SHP77 (cell line): Measurements from ENCODE around the gene ACSS1.
"Not testable (repeated sequence)": the region's sequence is repeated elsewhere in the genome, so short reads cannot be mapped to it uniquely, and the experiment has no call there.

Experiments
- DNase-seq, 2 experiments: peaks; one replicate each; lab custom pipeline; 2025; lab: John Stamatoyannopoulos, UW

Gene ACSS1

GRCh38 chr20:25009218-25010145 lies 48.5 kb downstream of the ACSS1 start:
- no peak for DNase-seq

- DNase-seq: no peak
These were observed 49.3 kb downstream of the ACSS1 start for GRCh38 chr20:25008388-25009217.

- DNase-seq: no peak
These were observed 50.2 kb downstream of the ACSS1 start for GRCh38 chr20:25007491-25008305.

GRCh38 chr20:25006431-25007167 lies 51.3 kb downstream of the ACSS1 start:
- no peak for DNase-seq

- DNase-seq: no peak
These were observed 52.3 kb downstream of the ACSS1 start for GRCh38 chr20:25005661-25006060.

GRCh38 chr20:25005220-25005619 lies 52.7 kb downstream of the ACSS1 start:
- no peak for DNase-seq

- no peak for DNase-seq
These were observed 54.9 kb downstream of the ACSS1 start for GRCh38 chr20:25003002-25003401.

GRCh38 chr20:25001323-25001722 lies 56.6 kb downstream of the ACSS1 start:
- not testable (repeated sequence) for DNase-seq

- DNase-seq: no peak
These were observed 57.6 kb downstream of the ACSS1 start for GRCh38 chr20:25000268-25000801.

GRCh38 chr20:24999568-24999967 lies 58.4 kb downstream of the ACSS1 start:
- DNase-seq: no peak

- DNase-seq: no peak
These were observed 59.1 kb downstream of the ACSS1 start for GRCh38 chr20:24998631-24999445.

- no peak for DNase-seq
These were observed 59.8 kb downstream of the ACSS1 start for GRCh38 chr20:24998121-24998520.

- no peak for DNase-seq
These were observed 61.2 kb downstream of the ACSS1 start for GRCh38 chr20:24996449-24997377.

- no peak for DNase-seq
These were observed 62.0 kb downstream of the ACSS1 start for GRCh38 chr20:24995741-24996448.

- DNase-seq: peak; percentile 81 to 82
These were observed 63.2 kb downstream of the ACSS1 start for GRCh38 chr20:24994470-24995368.

GRCh38 chr20:24994186-24994465 lies 63.8 kb downstream of the ACSS1 start:
- no peak for DNase-seq

- DNase-seq: peak; percentile 14 to 35
These were observed 64.4 kb downstream of the ACSS1 start for GRCh38 chr20:24993337-24994185.
